HG02588 (cell line): ENCODE measurements around the gene FYB1.

Experiments used
- ATAC-seq: cut with Tn5 transposase; IDR thresholded peaks from one replicate; pipeline ENCODE4 v1.9.1; 2021; ENCODE audit warnings: mild to moderate bottlenecking, moderate library complexity; ENCODE audit not compliant: unreplicated experiment

The FYB1 gene

GRCh38 chr5:39132128-39132447, 87.3 kb downstream of the FYB1 start:
- ATAC-seq = no peak

DNA sequence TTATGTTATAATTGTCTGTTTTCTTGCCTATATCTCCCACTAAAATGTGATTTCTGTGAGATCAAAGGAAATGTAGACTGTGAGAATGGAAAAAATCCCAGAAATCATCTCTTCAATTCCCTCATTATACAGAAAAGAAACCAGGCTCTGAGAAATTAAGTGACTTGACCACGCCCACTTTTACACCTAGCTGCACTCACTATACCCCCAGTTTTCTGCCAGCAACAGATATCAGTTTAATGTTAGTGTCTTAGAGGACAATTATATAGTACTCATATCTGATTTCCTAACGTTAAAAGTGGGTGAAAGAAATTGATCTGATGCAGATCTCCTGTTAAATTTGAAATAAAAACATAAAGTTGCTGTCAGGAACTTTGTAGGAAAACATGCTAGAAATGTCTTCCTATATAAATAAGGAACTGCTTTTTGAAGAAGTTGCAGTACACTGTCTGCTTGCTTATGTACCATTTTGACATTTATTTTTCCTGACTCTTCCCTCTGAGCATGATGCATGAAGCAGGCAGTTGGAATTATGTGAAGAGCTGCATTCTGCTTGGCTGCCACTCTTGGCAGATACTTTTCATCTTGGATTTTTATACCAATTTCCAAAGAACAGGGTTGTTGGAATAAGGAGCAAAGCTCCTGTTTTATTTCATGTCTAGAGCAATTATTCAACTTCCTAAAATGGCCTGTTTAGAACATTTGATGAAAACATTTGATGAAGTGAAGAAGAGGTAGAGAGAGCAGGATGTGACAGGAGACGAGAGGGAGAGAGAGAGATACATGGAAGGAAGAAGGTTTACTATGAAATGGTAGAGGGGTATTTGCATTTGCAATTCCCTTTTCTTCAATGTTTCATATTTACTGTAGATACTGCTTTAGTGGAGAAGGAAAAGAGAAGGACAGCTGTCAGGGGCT, 87.9 kb downstream of the FYB1 start:
- ATAC-seq = no peak

GRCh38 chr5:39130716-39131115, 88.6 kb downstream of the FYB1 start:
- ATAC-seq = no peak

GRCh38 chr5:39121922-39122321, 97.4 kb downstream of the FYB1 start:
- ATAC-seq = no peak

- ATAC-seq = no peak
Observed at GRCh38 chr5:39121315-39121714, 98.0 kb downstream of the FYB1 start.

DNA sequence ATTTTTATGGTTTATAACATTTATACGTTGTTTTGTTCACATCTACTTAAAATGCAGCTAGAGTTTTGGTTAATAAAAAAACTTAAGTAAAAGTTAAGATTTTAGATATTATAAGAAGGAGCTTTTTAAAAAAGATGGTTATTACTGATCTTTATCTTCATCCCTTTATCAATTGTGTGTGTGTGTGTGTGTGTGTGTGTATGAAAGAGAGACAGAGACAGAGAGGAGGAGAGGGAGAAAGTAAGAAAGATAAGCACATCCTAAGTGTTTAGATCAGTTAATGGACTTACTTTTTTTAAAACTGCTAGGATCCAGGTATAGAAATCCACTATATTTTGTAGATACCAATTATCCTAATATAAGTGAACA, 99.3 kb downstream of the FYB1 start:
- ATAC-seq = no peak

DNA sequence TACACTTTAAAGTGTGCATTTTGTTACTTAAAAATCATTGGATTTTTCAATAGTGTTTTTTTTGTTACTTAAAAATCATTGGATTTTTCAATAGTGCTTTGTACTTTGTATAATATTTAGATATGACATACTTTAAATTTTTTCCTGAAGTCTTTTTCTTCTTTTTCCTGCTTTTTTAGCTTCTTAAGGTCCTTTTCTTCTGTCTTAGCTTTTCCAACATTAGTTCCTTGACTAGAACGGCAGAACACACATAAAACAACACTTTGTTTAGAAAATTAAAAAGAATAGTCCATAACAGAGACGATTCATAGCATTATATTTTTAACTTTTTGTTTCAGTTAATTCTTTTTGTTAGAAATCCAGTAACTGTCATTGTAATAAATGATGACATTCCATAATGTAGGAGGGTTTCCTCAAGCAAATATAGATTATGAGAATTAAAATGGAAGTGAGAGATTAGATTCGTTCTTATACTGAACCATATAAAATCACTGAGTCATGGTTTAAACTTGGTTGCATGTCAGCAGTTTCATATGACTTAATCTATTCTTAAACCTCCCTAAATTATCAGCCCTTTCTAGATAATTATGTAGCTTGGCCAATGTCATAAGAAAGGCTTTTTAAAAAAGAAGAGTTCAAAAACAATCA, 99.8 kb downstream of the FYB1 start:
- ATAC-seq = no peak

- ATAC-seq = no peak
Observed at GRCh38 chr5:39118638-39119037, 100.7 kb downstream of the FYB1 start.

DNA sequence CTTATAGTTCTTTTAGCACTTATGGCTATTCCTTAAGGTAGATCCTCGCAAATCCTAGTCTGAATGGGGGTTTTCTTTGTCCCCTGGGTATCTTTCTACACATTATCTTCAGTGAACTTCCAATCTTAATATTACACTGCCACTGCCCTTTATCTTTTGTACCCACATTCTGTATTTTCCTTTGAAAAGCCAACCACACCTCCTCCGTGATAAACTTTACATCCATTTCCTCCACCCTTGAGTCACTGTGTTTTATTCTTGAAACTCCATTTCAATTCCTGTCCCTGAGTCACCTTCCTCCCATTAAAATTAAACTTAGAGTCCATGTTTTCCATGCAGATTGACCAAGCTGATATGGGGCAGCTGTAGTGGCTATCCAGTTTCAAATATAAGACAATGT, 102.0 kb downstream of the FYB1 start:
- no peak for ATAC-seq

GRCh38 chr5:39116344-39117170, 102.8 kb downstream of the FYB1 start:
- no peak for ATAC-seq

DNA sequence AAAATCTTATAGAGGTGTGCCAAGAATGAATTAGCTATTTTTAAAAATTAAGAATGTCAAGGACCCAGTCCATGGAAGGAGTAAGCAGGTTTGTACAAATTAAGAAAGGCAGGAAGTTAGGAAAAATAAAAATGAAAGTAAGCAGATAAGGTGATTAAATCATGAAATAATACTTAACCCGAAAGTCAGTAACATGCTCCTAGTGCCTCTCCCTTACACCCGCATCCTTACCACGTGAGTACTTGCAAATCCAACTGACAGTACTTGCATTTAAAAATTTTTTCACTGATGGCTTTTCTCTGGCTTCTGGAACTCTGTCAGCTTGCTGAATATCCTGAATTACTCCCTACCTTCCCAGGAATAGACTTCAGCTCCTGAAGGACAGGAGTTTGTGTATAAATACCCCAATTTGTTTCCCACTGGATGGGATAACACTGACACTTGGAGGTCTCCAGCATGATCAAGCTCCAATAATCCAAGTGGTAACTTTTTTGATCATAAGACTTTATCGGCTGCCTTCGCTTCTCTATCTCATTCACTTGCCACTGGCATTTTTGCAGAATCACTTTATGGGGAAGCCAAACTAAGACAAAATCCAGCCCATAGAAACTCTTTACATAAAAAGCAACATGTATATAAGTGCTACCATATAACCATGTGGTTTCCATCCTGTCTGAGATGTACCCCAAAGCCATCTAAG, 103.6 kb downstream of the FYB1 start:
- no peak for ATAC-seq

- ATAC-seq = no peak
Observed at GRCh38 chr5:39114155-39114554, 105.2 kb downstream of the FYB1 start.

- ATAC-seq = no peak
Observed at GRCh38 chr5:39113354-39113953, 105.9 kb downstream of the FYB1 start.

DNA sequence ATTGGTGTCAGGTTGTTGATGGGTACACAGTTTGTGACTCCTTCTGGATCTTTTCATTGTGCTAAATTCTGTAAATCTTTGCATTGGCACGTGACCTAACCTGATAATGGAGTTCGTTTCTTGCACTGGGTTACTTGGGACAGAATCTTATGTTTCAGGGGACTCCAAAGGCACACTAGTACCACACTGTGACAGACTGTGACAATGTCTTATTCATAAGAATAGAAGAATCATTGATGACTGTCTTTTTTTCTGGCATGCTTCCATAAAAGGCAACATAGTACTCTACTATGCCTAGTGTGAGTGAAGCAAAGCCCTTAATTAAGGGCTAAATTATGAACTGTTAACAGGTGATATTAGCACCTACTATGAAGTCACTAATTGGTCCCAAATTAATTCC, 109.8 kb downstream of the FYB1 start:
- ATAC-seq = no peak

- ATAC-seq = no peak
Observed at GRCh38 chr5:39108987-39109386, 110.4 kb downstream of the FYB1 start.

GRCh38 chr5:39107350-39107749, 112.0 kb downstream of the FYB1 start:
- no peak for ATAC-seq

GRCh38 chr5:39106322-39106721, 113.0 kb downstream of the FYB1 start:
- no peak for ATAC-seq

DNA sequence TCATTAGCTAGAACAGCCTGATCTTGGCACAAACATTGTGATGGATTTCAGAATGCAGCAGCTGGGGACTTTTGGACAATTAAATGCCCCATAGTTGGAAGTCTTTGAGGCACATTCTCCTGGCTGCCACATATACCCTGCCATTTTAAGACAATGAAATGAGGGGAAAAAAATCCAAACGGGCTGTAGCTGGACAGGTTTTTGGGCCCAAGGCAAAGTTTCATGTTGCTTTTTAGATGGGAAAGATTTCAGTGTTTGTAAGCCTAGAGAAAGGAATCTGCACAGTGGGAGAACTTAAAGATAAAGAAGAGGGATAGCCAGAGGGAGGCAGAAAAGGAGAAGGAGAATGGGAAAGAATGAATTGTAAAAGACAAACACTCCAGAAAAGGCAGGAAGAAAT, 115.1 kb downstream of the FYB1 start:
- ATAC-seq = no peak

DNA sequence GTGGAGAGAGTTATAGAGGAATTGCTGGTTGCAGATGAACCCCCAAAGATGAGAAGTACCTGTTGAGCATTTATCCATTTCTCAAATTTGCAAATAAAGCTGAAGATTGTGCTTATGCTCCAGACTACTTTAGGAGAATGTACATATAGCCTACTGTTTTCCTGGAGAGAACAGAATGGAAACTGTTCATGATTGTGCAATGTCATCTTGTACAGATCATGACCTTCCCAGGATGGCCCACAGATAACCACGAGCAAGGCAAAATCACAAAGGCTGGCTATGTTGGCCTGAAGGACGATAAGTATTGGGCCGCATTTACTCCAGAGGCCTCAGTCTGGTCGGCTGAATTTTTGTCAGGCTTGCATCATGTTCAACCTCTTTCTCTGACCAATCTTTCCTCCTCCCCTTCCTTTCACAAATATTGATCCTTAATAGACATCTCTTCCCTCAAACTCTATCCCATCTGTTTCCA, 116.6 kb downstream of the FYB1 start:
- no peak for ATAC-seq

DNA sequence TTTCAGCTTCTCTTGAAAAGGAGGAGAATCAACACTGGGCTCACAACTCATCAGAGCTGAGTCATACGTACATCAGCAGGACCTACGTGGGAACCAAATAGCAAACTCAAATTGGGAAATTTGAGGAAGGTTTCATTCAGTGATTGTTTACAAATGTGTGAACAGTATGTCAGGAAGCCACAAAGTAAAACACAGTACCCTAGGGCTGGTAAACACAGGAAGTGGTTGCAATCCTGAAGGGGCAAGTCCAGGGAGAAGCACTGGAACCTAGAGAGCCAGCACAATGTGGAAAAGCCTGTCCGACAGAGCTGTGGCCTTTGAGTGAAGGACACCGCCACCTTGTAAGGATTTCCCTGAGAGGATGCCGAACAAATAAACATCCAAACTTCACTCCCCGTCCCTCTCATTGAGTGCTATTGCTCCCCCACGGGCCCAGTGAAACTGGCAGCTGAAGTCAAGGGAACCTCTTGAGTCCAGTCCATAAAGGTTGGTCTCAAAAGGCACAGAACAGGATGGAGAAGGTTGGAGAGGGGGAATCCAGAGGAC, 118.4 kb downstream of the FYB1 start:
- ATAC-seq = no peak
